ENCODE data around the gene CFAP74. TPM values are rescaled to one million over a fixed set of nuclear protein-coding genes. Genes with fewer than 3 reads are reported as not detected.
A peak's percentile ranks its signal among the peaks of the same experiment; 100 is the strongest.
"Not testable (repeated sequence)": the region's sequence is repeated elsewhere in the genome, so short reads cannot be mapped to it uniquely, and the experiment has no call there.

Gene CFAP74
- total RNA-seq, 1 experiment from 2014 or later = not detected

DNA sequence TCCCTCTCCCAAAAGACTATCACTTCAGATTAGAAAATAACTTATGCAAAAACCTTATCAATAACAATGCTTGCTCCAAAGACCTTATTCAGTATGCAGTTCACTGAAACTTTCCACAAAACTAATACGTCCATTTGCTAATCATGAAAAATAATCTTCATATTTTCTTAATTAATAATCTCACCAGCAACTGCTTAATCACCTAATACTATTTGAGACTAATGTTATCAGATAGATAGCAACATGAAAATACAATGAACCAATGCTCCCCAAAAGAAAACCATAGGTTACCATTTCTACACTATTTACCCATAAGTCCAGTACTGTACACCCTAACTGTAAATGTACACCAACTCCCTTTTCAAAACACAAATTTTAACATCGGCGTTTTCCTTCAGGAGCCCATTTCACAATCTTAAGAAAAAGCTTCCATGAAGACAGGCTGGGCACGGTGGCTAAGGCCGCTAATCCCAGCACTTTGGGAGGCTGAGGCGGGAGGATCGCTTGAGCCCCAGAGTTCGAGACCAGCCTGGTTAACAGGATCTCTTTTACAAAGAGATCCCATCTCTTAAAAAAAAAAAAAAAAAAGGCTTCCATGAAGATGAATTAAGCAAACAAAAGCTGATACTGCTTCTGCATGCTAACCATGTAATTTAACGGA is 114.4 kb downstream of the CFAP74 start:
- intact Hi-C loops (cut with micrococcal nuclease) = no loop called here
- TSS peak; percentile 52 for BruUV-seq (replicated peaks)
- Mint-ChIP-seq H3K9me3 (ENCODE audit: unreplicated experiment) (no peaks in the 10 kb centered on the region), H3K4me1 (ENCODE audit: insufficient read depth, unreplicated experiment) (peaks cover 17% of the 10 kb centered on the region), H3K27me3 (ENCODE audit: insufficient read depth, unreplicated experiment) (no peaks in the 10 kb centered on the region), H3K4me3 (ENCODE audit: unreplicated experiment) (peak overlapping the region; percentile 85), H3K36me3 (ENCODE audit: insufficient read depth, unreplicated experiment) (peaks cover 10% of the 10 kb centered on the region), H3K27ac (ENCODE audit: low read depth, unreplicated experiment) (peak overlapping the region; percentile 55)
- POLR2A ChIA-PET = interaction anchor here (0.6 to 2.7 kb wide), 14 partner anchors 12 to 423 kb away, joined by 3 to 23 read pairs (median 4); no protein-coding TSS in a partner anchor
- CTCF ChIA-PET = interaction anchor here (5.5 kb wide), 1 partner anchor 18 kb away, joined by 25 read pairs; no protein-coding TSS in a partner anchor
- TF ChIP-seq, protein P1, sequence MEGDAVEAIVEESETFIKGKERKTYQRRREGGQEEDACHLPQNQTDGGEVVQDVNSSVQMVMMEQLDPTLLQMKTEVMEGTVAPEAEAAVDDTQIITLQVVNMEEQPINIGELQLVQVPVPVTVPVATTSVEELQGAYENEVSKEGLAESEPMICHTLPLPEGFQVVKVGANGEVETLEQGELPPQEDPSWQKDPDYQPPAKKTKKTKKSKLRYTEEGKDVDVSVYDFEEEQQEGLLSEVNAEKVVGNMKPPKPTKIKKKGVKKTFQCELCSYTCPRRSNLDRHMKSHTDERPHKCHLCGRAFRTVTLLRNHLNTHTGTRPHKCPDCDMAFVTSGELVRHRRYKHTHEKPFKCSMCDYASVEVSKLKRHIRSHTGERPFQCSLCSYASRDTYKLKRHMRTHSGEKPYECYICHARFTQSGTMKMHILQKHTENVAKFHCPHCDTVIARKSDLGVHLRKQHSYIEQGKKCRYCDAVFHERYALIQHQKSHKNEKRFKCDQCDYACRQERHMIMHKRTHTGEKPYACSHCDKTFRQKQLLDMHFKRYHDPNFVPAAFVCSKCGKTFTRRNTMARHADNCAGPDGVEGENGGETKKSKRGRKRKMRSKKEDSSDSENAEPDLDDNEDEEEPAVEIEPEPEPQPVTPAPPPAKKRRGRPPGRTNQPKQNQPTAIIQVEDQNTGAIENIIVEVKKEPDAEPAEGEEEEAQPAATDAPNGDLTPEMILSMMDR (IDR thresholded peaks at IDR 0.05; ENCODE audit: unreplicated experiment) = no peak
- DNase-seq (ENCODE audit: unreplicated experiment) = peak; percentile 24

DNA sequence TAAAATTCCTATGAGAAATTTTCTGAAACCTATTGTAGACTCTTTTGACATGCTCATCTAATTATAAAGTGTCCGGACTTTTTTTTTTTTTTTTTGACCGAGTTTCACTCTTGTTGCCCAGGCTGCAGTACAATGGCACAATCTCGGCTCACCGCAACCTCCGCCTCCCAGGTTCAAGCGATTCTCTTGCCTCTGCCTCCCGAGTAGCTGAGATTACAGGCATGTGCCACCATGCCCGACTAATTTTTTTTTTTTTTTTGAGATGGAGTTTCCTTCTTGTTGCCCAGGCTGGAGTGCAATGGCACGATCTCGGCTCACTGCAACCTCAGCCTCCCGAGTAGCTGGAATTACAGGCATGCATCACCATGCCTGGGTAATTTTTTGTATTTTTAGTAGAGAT is 119.7 kb downstream of the CFAP74 start:
- peaks cover 25% of the 10 kb centered on the region for H3K4me1 Mint-ChIP-seq (ENCODE audit: insufficient read depth, unreplicated experiment)
- H3K27me3 Mint-ChIP-seq (ENCODE audit: insufficient read depth, unreplicated experiment); intact Hi-C loops (cut with micrococcal nuclease); H3K9me3 Mint-ChIP-seq (ENCODE audit: unreplicated experiment); H3K27ac Mint-ChIP-seq (ENCODE audit: low read depth, unreplicated experiment); BruUV-seq (replicated peaks); DNase-seq (ENCODE audit: unreplicated experiment); H3K4me3 Mint-ChIP-seq (ENCODE audit: unreplicated experiment); POLR2A ChIA-PET: not testable (repeated sequence)
- CTCF ChIA-PET = interaction anchor here (0.7 to 0.9 kb wide), 2 partner anchors 21 to 22 kb away, joined by 3 read pairs; no protein-coding TSS in a partner anchor
- H3K36me3 Mint-ChIP-seq (ENCODE audit: insufficient read depth, unreplicated experiment) = peaks cover 37% of the 10 kb centered on the region

DNA sequence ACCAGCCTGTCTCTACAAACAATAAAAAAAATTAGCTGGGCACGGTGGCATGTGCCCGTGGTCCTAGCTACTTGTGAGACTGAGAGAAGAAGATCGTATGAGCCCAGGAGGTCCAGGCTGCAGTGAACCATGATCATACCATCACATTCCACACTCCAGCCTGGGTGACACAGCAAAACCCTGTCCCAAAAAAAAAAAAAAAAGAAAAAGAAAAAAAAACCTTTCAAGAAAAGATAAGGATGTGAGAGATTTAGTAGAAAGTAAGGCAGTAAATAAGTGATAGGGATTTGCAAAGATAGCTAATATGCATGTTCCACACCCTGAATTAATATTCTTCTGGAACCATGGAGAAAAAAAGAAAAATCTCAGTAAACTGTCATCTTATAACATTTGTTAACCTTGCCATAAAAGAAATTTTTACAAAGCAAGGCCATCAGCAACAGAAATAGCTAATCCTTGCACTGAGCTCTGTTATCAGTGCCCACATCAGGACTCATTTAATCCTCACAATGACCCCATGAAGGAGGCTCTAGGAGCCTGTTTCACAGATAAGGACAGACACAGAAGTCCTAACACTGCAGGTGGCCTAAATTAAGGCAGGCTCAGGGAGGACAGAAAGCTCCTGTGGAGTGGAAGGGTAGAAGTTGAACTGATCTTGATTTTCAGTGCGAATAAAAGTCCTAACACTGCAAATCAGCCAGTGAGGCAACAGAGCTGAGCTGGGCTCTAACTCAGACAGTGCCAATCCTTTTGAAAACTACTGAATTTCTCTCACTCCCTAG is 120.3 kb downstream of the CFAP74 start:
- Mint-ChIP-seq H3K9me3 (ENCODE audit: unreplicated experiment) (no peaks in the 10 kb centered on the region), H3K4me3 (ENCODE audit: unreplicated experiment) (no peak overlapping the region), H3K27ac (ENCODE audit: low read depth, unreplicated experiment) (peak overlapping the region; percentile 51), H3K36me3 (ENCODE audit: insufficient read depth, unreplicated experiment) (peaks cover 37% of the 10 kb centered on the region), H3K4me1 (ENCODE audit: insufficient read depth, unreplicated experiment) (peaks cover 28% of the 10 kb centered on the region), H3K27me3 (ENCODE audit: insufficient read depth, unreplicated experiment) (no peaks in the 10 kb centered on the region)
- ChIA-PET CTCF (interaction anchor here (0.7 to 0.9 kb wide), 3 partner anchors 22 to 1570 kb away, joined by 3 read pairs; no protein-coding TSS in a partner anchor), POLR2A (no interaction called here)
- TF ChIP-seq, protein P1 (IDR thresholded peaks at IDR 0.05; ENCODE audit: unreplicated experiment) = no peak
- no TSS peak for BruUV-seq (replicated peaks)
- intact Hi-C loops (cut with micrococcal nuclease) = no loop called here
- no peak for DNase-seq (ENCODE audit: unreplicated experiment)

DNA sequence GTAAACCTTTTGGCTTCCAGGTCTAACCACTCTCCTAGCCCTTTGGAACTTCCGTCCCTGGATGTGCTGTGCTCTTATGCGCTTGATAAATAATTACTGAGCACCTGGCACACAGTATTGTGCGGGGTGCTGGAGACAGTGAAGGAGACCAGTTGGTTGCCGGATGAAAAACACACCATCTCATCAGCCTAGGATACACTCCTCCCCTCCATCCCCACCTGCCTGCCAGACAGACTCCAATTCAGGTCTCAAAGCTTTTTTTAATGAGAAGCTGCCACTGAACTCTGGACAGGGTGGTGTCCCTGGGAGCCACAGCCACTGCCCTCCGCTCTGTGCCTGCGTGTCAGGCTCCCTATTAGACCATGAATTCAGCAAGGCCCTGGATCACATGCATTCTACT is 121.9 kb downstream of the CFAP74 start:
- intact Hi-C loops (cut with micrococcal nuclease) = no loop called here
- Mint-ChIP-seq H3K36me3 (ENCODE audit: insufficient read depth, unreplicated experiment) (peaks cover 37% of the 10 kb centered on the region), H3K9me3 (ENCODE audit: unreplicated experiment) (no peaks in the 10 kb centered on the region), H3K27ac (ENCODE audit: low read depth, unreplicated experiment) (peak overlapping the region; percentile 16), H3K27me3 (ENCODE audit: insufficient read depth, unreplicated experiment) (no peaks in the 10 kb centered on the region), H3K4me3 (ENCODE audit: unreplicated experiment) (no peak overlapping the region), H3K4me1 (ENCODE audit: insufficient read depth, unreplicated experiment) (peaks cover 35% of the 10 kb centered on the region)
- TF ChIP-seq, protein P1 (IDR thresholded peaks at IDR 0.05; ENCODE audit: unreplicated experiment) = no peak
- no peak for DNase-seq (ENCODE audit: unreplicated experiment)
- no TSS peak for BruUV-seq (replicated peaks)
- CTCF ChIA-PET = interaction anchor here (0.6 kb wide), 1 partner anchor 22 kb away, joined by 3 read pairs; no protein-coding TSS in a partner anchor
- POLR2A ChIA-PET = interaction anchor here (1.5 kb wide), 1 partner anchor 12 kb away, joined by 4 read pairs; no protein-coding TSS in a partner anchor

Measured in MCF 10A (cell line).